ENCODE data around the gene PCNX1.

DNA sequence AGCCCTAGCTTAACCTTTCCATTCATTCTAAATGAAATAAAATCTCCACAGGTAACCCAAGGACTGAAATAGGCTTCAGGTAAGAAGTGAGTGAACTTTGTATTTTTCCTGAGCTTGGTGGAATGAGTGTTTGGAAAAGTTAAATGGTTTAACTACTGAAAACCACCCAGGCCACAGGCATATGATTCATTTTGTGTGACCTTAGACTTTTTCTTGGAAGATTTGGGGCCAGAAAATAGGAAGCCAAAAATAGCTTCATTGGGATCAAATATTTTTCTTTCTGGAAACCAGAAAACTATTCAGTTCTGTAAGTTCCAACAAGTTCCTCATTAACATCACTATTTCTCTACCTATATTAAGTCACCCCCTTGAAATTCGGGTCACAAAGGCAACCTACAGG, 212.6 kb downstream of the PCNX1 start:
- TF ChIP-seq POLR2AphosphoS5 (IDR thresholded peaks at IDR 0.05; ENCODE audit: borderline replicate concordance, low read depth, low read length) (no peak), EZH2 (IDR thresholded peaks at IDR 0.05) (no peak), FOXP2 (optimal IDR thresholded peaks at IDR 0.05; ENCODE audit: control extremely low read depth, extremely low read length, insufficient read depth) (no peak)

All from SK-N-MC (cell line).